ENCODE data around the gene NSMCE1.

The NSMCE1 gene

DNA sequence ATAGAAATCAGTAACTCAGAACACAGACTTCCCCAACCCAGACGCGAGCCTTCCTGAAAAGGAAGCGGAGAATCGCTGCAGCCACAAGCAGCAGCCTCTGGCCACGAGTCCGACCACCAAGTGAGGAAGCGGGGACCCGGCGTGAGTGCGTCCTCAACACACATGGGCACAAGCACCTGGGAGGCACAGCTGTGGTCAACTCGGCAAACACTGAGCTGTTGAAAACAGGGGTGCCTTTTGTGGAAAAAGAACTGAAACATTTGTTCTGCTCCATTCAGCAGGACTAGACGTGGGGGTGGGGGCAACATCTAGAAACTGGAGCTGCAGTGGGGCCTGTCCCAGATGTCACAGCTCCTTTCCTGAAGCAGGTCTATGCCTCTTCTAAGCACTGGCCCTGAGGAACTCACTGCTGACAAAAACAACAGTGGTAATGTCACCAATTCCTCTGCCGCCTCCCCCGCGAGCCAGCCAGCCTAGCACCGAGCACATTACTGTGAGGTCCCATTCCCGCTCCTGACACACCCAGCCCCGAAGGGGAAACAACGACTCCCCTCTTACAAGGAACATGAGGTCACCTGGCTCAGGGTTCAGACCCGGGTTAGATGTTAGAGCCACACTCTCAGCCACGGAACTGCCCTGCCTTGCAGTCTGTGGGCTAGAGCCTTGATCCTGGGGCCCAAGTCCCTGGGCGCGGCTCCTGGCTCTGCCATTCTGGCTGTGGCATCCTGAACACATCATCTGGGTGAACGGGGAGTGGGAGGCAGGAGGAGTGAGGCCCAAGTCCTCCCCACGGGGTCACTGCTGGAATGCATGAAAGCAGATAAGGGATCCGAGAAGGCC is 36.3 kb downstream of the NSMCE1 start:
- no peak for DNase-seq (ENCODE audit: low read depth, low spot score)

DNA sequence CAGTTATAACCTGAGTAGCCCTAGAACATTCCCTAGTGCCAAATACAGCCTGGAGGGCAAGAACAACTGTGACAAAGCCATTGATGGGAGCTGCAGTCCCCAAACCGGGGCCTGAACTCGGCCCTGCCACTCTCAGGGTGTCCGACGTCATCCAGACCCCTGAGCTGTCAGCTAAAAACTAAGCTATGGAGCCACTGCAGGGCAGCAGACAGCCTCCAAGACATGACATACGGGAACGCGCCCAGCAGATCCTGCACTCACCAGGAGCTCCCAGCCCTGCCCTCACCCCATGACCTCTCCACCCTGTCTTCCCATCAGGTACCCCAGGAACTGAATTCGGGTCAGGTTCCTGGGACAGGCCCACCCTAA is 36.9 kb downstream of the NSMCE1 start:
- no peak for DNase-seq (ENCODE audit: low read depth, low spot score)

DNA sequence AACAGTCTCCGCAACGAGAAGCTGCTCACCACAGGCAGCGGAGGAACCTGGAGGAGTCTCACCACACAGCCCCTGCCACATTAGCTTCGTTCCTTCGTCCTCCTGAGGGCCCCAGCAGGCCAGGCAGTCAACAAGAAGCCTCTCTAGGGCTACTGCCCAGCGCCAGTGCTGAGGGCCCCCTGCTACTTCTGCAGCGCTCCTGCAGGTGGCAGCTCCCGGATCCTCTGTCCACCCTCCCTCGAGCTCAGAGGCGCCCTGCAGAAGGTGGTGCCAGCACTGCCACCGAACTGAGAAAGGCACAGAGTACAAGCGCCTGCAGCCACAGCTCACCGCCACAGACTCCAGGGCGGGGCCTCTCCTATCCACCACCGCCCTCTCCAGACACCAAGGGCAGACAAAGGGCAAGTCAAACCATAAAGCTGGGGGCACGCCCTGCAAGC is 38.0 kb downstream of the NSMCE1 start:
- DNase-seq (ENCODE audit: low read depth, low spot score), result no peak

DNA sequence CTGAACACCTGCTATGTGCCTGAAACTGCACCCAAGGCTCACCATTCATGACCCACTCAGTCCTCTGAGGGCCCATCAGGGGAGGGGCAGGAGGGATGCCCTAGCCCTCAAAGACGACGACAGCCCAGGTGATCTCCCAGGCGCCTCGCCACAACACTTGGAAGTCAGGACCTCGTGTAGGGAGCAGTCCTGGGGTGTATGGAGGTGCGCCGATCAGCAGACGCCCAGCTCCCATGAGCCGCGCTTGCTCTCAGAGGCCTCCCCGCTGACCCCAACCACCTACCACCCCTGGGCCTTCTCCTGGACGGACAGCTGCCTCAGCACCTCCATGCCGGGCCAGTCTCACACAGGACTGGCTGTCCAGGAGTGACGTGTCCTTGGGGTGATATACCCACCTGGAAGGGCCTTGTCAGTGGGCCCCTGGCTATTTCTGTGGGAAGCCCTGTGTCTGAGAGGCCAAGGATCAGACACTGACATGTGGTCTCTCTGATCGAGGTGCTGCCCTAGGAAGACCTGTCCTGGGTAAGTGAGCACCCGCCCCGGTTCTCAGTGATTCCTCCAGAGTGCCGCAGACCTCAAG is 38.6 kb downstream of the NSMCE1 start:
- DNase-seq (ENCODE audit: low read depth, low spot score), result no peak

DNA sequence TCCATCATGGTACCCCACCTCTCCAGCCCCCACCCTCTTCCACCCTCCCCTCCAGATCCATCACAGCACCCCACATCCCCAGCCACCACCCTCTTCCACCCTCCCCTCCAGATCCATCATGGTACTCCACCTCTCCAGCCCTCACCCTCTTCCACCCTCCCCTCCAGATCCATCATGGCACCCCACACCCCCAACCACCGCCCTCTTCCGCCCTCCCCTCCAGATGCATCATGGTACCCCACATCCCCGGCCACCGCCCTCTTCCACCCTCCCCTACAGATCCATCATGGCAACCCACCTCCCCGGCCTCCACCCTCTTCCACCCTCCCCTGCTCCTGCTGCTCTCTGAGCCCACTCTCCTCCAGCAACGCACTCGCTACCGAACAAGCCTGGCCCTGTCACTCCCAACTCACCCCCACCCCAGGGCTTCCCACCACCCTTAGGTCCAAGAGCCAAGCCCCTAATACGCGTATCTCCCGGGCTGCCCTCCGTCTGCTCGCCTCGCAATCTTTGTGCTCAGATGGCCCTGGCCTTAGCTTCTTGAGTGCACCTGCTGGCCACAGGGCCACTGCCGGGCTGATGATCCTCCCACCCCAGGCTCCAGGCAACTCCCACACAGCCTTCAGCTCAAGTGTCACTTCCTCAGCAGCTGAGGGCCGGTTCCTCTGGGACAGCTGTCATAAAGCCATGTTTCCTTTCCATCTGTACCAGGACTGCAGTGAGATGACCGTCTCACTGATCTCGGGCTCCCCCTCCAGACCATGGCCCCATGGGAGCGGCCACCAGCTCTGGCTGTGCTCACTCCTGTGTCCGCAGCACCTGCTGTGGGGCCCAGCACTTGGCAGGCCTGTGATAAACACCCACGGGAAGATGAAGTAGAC is 39.7 kb downstream of the NSMCE1 start:
- no peak for DNase-seq (ENCODE audit: low read depth, low spot score)

DNA sequence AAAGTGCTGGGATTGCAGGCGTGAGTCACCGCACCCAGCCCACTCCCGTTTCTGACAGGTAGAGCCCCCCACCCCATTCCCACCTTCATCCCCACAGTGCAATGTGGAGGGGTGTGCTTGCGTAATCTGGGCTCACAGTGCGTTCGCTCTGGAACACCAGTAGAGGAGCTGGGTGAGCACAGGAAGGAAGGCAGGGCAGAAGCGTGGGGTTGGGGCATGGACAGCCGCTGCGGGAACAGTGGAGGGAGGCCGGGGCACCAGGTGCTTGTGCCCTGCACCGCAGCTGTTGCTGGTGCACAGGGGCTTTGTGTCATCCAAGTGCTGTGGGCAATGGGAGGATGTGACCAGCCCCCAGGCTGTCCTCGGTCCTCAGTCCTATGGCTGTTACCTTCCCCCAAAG is 40.5 kb downstream of the NSMCE1 start:
- no peak for DNase-seq (ENCODE audit: low read depth, low spot score)

DNA sequence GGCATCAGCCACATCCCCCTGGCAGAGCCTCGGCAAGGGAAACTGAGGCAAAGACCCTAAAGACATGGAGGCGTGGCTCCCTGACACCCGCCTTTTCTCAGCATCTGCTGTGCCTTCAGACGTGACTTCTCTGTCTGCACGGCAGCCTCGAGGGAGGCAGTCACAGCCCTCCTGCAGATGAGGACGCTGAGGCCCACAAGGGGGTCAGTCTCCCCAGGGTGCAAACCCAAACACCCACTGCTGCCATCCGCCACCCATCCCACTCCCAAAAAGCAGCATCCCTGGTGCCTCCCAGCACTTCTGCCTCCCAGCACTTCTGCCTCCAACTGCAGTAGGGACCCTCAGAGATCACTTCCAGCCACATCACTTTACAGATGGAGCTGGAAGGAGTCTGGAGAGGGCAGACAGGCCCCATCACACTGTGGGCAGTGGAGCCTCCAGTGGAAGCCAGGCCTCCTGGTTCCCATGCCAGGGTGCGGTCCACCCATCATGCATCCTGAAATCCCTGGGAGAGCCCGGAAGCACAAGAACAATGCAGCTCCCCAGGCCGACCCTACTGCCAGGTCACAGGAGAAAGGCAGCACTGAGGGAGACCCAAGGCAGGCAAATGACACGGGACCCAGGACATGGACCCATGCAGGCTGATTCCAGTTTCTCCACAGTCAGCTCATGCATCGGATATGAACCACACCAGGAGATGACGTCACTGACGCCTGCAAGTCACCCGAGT is 41.4 kb downstream of the NSMCE1 start:
- no peak for DNase-seq (ENCODE audit: low read depth, low spot score)

DNA sequence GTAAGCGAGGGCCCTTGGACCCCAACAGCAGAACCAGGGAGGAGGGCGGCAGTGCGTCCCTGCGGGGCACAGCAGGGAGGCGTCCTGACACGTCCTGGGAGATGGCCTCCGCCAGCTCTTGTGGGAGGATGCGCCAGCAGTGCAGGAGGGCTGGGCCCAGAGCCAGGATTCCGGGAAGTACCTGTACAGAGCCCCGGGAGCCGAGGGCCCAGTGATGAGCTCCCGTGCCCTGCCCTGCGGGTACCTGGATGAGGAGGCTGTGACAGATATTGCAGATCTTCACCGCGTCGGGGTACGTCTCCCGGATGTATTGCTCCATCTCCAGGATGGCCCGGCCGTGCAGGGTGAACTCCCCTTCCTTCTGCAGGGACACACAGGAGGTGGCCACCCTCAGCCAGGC is 42.1 kb downstream of the NSMCE1 start:
- no peak for DNase-seq (ENCODE audit: low read depth, low spot score)

DNA sequence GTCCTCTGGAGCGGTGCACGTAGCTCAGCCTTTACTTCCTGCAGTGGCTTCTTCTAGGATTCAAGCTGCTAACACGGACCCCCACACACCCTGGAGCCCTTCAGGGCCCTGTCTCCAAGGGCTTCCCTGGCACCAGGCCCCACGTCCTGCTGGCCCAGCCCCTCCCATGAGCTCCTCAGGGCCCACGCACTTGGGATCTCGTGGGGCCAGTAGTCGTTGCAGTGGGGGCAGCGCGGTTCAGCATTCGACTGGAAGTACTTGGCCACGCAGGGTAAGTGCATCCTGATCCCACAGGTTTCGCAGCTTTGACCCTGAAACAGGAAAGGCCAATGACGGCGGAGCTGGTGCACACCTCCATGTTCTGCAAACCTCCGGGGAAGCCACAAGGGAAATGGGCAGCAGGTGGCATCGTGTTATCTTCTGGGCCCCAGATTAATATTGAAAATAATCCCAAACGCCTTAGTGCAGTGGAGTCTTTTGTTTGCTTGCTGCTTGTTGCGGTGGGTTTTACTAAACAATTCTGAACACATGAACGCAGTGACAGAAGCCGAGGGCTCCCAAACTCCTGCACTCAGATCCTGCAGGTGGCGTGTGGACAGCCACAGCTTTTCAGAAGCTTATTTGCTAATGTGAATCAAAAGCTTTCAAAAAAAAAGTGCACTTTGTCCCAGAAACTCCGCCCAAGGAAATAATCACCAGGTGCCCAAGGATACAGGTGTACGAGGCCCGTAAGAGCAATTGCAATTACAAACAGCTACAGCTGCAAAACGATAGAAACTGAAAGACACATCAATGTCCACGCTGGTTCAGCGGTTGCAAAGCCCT is 42.8 kb downstream of the NSMCE1 start:
- DNase-seq (ENCODE audit: low read depth, low spot score), result no peak

DNA sequence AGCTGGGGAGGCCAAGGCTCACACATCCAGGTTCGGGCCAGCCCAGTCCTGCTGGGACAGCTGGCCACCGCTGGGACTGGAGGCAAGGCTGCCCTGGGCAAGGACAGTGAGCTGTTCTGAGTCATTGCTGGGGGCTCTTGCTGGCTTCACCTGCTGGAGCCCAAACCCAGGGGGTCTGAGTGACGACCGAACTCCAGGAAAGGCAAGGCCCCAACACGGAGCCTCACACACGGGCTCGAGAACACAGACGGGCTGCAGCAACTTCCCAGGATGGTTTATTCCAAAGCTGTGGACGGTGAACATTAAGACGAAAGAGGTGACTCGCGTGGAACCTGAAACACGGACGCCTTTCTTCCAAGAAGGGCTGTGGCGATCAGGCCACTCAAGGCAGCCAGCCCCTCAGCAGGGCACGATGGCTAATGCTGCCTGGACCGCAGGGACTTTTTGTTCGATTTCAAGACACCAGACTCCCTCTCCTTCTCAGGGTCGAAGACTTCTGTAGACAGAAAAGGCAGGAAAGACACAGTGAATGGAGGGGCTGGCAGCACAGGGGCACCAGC is 43.8 kb downstream of the NSMCE1 start:
- no peak for DNase-seq (ENCODE audit: low read depth, low spot score)

DNA sequence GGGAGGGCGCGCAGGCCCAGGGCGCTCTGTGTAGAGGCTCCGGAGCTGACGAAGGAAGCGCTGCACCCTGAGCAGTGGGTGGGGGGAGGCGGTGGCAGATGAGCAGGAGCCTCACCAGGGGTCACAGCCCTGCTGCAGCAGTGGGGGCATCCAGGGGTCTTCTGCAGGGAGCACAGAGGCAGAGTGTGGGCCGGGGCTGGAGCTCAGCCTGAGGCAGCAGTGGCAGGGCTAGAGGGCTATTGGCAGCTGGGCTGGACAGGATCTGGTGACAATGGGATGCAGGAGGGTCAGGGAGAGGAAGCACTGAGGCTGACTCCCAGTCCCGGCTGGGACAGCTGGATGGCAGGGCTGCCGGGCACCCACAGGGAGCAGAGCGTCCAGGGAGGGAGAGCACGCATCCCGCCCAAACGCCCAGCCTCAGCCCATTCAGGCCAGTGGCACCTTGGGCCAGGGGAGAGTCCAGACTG is 44.3 kb downstream of the NSMCE1 start:
- no peak for DNase-seq (ENCODE audit: low read depth, low spot score)

DNA sequence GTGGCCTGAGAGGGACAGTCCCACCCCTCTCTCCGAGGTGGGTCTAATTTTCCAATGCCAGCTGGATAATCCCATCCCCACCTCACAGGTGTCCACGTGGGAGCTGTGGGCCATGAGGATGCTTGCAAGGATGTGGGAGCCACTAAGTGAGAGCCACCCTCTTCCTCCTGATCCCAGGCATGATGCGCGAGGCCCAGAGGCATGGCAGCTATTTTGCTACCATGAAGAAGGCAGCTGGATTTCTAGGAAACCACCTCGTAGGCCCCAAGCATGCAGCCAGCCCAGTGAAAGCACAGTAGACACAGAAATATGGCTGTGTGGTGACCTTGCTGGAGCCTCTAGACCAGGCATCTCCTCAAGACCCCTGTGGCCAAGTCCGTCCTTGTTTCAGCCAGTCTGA is 44.9 kb downstream of the NSMCE1 start:
- no peak for DNase-seq (ENCODE audit: low read depth, low spot score)

DNA sequence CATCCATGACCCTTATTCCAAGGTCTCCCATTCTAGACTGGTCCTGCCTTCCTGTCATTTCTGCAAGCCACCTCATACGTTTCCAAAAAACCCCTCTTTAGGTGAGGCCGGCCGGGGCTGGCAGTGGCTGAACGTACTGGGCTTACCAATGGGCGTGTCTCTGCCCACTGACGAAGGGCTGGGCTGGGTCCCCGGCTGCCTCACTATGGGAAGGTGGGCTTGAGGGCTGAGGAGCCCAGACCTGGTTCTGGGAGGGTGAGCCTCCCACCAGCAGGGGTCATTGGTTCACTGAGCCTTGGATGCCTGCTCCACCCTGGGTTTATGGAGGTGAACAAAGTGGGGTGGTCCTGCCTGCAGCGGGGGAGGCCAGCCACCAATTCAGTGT is 45.4 kb downstream of the NSMCE1 start:
- DNase-seq (ENCODE audit: low read depth, low spot score), result no peak

DNA sequence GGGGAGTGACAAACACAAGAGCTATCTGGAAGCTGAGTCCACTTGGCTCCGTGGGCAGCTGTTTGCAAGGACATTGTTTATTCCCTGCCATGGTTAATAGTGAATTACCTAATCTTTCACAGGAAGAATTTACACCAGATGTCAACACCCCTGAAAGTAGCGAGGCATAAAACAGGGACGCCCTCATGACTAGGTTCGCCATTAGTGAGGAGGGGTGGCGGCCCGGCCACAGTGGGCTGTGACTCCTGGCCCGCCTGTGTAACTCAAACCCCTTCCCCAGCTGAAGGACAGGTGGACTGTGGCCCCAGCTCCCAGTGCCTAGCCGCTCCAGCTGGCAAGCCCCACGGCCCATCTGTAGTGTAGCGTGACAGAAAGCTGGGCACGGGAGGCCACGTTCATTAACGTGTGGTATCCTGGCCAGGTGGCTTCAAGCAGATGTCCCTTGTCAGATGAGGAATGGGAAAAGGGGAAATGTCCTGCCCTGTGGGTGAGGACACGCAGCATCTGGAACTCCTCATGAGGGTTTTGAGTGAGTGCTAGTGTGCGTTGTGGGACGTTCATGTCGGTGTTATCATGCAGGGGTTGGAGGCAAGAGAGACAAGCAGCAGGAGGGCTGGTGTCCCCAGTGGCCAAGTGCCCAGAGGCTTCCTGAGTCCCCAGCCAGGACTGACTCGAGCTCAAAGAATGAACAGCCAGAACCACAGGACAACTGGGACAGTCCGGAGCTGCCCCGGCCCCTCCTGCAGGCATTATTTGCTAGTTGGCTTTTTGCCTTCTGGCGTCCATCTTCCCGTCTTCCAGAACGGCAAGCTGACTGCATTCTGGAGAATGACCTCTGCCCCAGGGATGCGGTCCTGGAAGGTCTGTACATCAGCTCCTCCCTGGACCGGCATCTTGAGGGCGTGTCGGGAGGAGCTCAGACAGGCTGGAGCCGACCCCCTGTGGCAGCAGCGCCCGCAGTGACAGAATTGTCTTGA is 46.0 kb downstream of the NSMCE1 start:
- peak; percentile 53 for DNase-seq (ENCODE audit: low read depth, low spot score)

DNA sequence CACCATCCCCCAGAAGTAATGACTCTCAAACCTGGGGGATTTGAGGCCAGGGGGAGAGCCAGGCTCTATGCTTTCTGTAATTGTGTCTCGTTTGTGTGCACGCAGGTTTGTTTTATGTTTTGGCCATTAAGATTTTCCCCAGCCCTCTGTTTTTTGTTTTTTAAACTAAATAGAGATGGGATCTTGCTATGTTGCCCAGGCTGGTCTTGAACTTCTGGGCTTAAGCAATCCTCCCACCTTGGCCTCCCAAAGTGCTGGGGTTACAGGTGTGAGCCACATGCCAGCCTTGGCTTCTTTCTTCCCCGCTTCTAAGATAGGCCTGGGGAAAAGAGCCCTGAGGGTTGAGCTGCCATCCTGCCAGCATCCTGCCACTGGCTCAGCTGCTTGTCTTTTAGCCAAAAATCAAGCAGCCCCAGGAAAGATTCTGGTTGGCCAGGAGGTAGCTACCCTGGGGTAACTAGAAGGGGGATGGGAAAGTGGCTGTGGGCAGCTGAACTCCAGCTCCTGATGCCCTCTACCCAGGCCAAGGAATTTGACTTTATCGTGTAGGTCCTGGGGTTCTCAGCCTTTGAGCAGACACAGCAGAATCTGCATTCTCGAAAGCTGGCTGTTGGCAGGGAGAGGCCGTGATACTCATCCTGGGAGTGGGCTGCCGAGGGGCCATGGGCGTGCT is 46.9 kb downstream of the NSMCE1 start:
- DNase-seq (ENCODE audit: low read depth, low spot score), result no peak

DNA sequence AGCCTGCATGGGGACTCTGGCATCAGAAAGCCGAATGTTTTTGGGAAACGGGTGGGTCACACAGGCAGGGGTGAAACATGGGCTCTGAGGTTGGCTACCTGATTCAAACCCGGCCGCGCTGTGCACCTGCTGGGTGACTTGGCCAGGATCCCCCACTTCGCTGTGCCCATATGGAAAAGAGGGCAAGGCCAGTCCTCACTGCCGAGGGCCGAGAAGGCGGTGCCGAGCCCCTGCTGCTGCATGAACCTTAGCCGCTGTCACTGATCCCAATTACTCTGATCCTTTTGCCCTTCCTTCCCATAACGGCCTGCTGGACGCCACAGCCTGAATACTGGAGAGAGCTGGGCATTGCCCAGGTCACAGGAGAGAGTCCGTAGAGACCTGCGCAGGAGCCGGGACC is 47.6 kb downstream of the NSMCE1 start:
- DNase-seq (ENCODE audit: low read depth, low spot score), result no peak

DNA sequence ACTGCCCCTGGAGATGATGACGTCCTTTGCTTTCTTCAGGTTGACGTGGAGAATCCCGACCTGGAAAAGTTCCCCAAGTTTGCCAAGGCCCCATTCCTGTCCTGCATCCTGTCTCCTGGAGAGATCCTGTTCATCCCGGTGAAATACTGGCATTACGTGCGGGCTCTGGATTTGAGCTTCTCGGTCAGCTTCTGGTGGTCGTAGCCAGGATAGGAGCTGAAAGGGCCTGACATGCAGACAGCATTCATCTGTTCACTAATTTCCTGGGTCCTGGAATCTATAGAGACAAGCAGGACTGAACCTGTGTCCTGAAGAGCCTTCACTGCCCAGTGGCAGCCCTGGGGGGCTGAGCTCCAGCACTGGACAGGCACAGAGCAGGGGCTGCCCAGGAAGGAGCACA is 48.0 kb downstream of the NSMCE1 start:
- DNase-seq (ENCODE audit: low read depth, low spot score), result no peak

DNA sequence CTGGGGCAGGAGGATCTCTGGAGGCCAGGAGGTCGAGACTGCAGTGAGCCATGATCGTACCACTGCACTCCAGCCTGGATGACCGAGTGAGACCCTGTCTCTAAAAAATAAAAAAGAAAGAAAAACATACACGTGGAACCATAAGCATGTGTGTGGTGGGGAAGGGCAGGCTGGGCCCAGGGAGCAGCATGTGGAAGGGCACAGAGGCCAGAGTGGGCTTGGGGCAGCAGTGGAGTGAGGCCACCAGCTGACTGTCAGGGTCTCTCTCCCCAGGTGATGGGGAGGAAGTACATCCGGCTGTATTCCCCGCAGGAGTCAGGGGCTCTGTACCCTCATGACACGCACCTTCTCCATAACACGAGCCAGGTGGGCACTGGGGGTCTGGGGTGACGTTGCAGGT is 48.5 kb downstream of the NSMCE1 start:
- no peak for DNase-seq (ENCODE audit: low read depth, low spot score)

DNA sequence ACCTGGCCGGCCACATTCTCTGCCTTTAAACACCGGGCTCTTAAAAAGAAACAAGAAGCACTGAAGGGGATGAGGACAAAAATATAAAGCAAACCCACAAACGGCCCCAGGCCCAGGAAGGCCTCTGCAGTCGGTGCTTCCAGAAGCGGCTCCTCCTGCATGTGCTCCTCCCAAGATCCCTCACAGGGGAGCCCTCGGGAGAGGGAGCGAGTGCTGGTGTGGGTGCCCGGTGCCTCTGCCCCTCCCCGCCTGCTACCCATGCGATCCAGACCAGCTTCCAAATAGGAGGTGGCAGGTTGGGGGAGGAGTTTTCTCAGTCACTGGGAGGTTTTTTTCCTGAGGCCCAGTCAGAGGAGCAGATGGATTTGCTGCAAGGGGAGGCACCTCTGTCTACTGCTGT is 49.4 kb downstream of the NSMCE1 start:
- no peak for DNase-seq (ENCODE audit: low read depth, low spot score)
